K562 (cell line): ENCODE measurements around the gene SLC7A6.

Experiments used
- CTCF ChIP-seq, 3 experiments: IDR thresholded peaks in 2 of 3; conservative IDR thresholded peaks in 1 of 3; 2 replicates each; pipeline ENCODE4 v1.5.1; 2011 to 2012; ENCODE audit warnings: low read length in 3 of 3, mild to moderate bottlenecking in 3 of 3, control low read depth in 2 of 3, improper control_type of control experiment in 1 of 3, inconsistent platforms in 1 of 3, low read depth in 1 of 3, mixed read lengths in 1 of 3, moderate library complexity in 1 of 3; ENCODE audit not compliant: insufficient read depth in 2 of 3
- E2F4 ChIP-seq: sonication (generic); formaldehyde crosslinking; IDR thresholded peaks from 2 replicates; pipeline ENCODE4 v1.8.0; 2022; ENCODE audit warnings: mild to moderate bottlenecking, low read depth, missing genetic modification reagents
- HBP1 ChIP-seq: fragments of 450-650 bp; formaldehyde crosslinking; IDR thresholded peaks from 2 replicates; pipeline ENCODE4 v1.4.0; 2022; ENCODE audit warnings: missing genetic modification characterization
- PHB ChIP-seq: fragments of 250-450 bp; sonication (Bioruptor Pico); IDR thresholded peaks from 2 replicates; pipeline ENCODE4 v1.5.0; 2021
- RAD21 ChIP-seq, 2 experiments: fragments of 250-450 bp in 1 of 2; fragments of 450-650 bp in 1 of 2; sonication (Bioruptor Pico) in 1 of 2; formaldehyde crosslinking in 1 of 2; IDR thresholded peaks in 1 of 2; conservative IDR thresholded peaks in 1 of 2; 2 replicates each; pipeline versions ENCODE4 v1.4.0 to v1.8.0; 2020 to 2022; ENCODE audit warnings: mild to moderate bottlenecking in 2 of 2, moderate library complexity in 1 of 2
- RNF2 ChIP-seq: sonication (generic); IDR thresholded peaks from 2 replicates; pipeline ENCODE4 v1.6.1; 2016
- RNF219 ChIP-seq: fragments of 250-450 bp; sonication (Bioruptor Pico); IDR thresholded peaks from 2 replicates; pipeline ENCODE4 v1.5.0; 2022; ENCODE audit warnings: mild to moderate bottlenecking
- TCF7L2 ChIP-seq: fragments of 150-350 bp; IDR thresholded peaks from 2 replicates; pipeline ENCODE4 v1.6.1; 2016; ENCODE audit warnings: low read depth, mild to moderate bottlenecking, low read length, moderate library complexity
- TFAP4 ChIP-seq: sonication (generic); formaldehyde crosslinking; IDR thresholded peaks from 2 replicates; pipeline ENCODE4 v1.8.0; 2022; ENCODE audit warnings: missing genetic modification reagents, mild to moderate bottlenecking, moderate library complexity, borderline replicate concordance
- YBX1 ChIP-seq: fragments of 450-650 bp; IDR thresholded peaks from 2 replicates; pipeline ENCODE4 v1.7.1; 2016; ENCODE audit warnings: mild to moderate bottlenecking
- ZNF644 ChIP-seq: fragments of 200-800 bp; sonication (Bioruptor generic); IDR thresholded peaks from 2 replicates; pipeline ENCODE4 v1.6.1; 2016; ENCODE audit warnings: low read depth, missing genetic modification characterization, missing compliant biosample characterization

- TF ChIP-seq CTCF (IDR thresholded peaks at IDR 0.05 in 2 of 3, conservative IDR thresholded peaks at IDR 0.05 in 1 of 3; ENCODE audit: insufficient read depth in 2 of 3, low read depth in 1 of 3, low read length in 3 of 3) (no peak), E2F4 (CRISPR knock-in tag) (no peak), TCF7L2 (no peak), TFAP4 (no peak), YBX1 (no peak), HBP1 (no peak), RAD21 (CRISPR knock-in tag; conservative IDR thresholded peaks at IDR 0.05 in 1 of 2, IDR thresholded peaks at IDR 0.05 in 1 of 2) (no peak), RNF2 (no peak), RNF219 (CRISPR knock-in tag) (no peak), PHB (no peak), ZNF644 (tag) (no peak)
Measured at GRCh38 chr16:68247400-68247799, 16.9 kb upstream of the SLC7A6 start.
